GM18868 (cell line): ENCODE results near the gene SNTB2.

ENCODE experiments used
- ATAC-seq: cut with Tn5 transposase; IDR thresholded peaks from one replicate; pipeline ENCODE4 v1.9.1; 2021; ENCODE audit warnings: mild to moderate bottlenecking, moderate library complexity; ENCODE audit not compliant: unreplicated experiment

Gene SNTB2

DNA sequence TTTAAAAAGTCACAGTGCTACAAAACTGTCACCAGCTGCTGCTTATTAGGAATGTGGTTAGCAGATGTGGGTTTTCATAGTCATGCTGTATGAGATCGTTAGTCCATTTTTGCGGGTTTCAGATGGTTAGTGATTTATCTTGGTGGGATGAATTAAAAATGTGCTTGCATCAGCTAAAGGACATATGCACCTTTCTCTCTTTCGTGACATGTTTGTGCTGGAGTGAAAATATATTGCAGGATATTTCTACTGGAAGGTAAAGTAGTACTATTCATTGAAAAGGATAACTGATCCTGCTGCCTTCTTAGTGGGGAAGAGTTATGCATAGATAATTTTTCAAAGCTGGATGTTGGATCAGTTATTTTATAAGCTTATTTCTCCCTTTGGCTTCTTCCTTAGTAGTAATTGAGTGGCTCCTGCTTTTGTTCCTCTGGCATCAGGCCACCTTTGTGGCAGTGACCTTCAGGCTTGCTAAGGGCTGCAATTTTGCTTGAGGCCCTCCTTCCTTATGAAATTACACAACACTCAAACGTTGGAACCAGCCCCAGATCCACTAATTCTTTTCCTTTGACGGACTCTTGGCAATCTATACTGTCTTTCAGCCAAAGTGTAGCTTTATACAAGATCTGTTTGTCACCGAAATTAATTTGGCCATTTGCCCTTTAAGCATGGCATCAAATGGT is 7.5 kb upstream of the SNTB2 start:
- ATAC-seq, result no peak

DNA sequence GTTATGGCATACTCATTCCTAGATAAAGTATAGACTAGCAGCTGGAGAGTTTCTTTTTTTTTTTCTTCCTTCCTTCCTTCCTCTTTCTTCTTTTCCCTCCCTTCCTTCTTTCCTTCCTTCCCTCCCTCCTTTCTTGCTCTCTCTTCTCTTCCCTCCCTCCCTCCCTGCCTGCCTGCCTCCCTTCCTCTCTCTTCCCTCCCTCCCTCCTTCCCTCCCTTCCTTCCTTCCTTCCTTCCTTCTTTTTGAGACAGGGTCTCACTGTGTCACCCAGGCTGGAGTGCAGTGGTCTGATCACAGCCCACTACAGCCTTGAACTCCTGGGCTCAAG is 7.0 kb upstream of the SNTB2 start:
- ATAC-seq, result no peak

DNA sequence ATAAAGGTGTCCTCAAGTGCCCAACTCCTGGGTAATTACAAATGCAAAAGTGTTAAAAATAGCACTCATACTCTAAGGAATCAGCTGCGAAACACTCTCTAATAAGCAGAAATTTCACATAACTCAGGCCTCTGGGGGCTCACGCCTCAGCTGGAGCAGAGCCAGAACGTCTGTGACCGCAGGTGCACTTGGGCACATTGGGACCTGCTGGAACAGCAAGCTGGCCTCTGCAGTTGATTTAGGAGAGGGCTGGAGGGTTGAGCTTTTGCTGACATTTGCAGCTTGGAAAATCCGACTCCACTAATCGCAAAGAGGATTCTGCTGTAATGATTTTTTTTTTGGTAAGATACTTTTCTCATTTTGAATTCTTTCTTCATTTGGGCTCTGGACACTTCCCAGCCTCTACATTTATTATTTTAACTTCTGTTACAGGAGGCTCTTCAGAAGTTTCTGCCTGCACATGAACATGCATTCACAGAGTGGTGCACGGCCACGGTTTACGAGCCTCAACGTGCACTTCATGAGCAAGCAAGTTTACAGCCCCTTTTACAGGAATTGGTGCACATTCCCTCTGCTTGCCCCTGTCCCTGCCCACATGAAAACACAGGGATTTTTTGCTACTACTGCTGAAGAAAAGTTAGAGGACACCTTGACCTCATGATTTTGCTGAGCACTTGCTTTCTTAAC is 4.1 kb upstream of the SNTB2 start:
- ATAC-seq, result no peak

DNA sequence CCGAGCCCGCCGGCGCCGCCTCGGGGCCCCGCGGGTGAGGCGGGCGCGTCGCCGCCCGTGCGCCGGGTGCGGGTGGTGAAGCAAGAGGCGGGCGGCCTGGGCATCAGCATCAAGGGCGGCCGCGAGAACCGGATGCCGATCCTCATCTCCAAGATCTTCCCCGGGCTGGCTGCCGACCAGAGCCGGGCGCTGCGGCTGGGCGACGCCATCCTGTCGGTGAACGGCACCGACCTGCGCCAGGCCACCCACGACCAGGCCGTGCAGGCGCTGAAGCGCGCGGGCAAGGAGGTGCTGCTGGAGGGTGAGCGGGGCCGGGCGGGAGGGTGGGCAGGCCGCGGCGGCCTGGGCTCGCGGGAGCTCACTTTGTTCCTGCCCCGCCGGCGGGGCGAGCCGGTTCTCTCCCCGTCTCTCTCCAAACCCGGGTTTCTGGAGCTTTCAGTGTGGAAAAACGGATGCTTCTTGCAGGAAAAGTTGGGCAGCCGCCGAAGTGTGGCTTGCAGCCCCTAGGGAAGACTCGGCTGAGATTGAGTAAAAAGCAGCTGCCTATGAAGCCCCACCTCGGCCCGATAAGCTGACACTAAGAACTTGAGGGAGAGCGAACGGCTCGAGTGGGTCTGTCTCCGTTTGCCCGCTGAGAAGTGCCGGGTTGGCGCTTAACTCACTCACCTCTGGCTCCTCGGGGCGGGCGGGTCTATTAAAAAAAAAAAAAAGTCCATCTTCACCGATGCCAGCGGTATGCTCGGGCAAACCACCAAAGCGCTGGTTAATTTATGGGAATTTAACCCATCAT is 677 bp downstream of the SNTB2 start:
- ATAC-seq, result peak; percentile 20

DNA sequence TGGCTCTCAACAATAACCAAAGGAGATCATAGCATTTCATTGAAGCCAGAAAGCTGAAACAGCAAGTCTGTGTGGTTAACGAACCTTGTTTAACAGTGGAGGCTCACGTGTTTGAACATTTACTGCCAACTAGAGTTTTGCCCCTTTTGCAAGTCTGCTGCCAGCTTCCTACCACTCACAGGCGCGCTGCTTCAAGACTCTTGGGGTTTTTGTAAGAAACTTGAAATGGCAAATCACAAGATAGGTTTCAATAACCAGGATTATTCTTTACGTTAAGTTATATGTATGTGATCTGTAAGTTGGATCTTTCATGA is 1.2 kb downstream of the SNTB2 start:
- no peak for ATAC-seq

DNA sequence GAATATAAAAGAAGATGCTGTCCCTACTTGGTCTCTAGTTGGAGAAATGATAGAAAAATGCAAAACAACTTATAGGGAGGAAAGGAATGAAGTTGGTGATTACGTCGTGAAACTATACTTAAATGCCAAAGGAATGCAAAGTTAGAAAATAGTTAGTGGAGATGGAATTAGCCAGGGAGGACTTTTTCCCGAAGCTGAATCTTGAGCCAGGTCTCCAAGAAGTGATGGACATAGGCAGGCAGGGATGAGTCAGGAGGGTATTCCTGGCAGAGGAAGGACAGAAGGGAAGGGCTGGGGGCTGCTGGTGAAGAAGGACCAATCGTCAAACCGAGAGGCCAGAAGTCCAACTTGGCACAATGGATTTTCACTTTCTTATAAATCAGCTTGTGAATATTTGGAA is 1.8 kb downstream of the SNTB2 start:
- no peak for ATAC-seq

DNA sequence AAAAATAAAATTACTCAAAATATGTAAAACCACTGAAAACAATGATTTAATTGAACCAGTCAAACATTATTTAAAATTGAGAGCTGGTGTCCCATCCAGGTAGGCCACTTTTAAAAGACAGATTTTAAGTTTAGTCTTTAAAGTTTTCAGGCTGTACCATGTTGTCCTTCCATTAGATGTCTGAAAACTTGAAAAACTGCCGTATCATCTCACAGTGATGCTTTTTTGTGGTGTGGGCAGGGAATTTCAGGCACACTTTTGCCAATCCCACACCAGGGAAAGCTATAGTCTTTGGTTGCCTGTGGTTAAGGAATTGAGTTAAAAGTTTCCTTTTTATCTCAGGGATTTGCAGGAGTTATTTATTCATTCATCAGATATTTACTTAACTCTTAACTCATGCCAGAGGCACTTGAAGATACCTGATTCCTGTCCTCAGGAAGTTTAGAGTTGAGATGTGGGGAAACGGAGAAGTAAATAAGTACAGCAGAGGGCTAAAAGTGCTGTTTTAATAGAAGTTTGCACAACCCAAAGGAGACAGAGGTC is 3.2 kb downstream of the SNTB2 start:
- ATAC-seq, result no peak

DNA sequence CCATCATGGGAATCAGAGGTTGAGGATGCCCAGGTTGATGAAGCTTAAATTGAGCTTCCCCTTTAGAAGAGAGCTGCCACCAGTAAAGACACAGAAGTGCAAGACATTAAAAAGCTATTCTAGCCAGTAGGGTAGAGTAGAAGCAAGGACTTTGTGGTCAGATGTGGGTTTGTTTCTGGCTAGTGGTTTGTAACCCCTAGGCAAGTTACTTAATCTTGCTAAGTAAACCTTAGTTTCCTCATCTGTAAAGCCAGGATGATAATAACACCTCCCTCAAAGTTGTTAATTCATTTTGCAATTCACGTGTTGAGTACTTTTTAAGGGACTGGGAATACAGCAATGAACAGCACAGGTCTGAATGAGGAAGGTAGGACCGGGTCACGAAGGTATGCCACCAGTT is 3.6 kb downstream of the SNTB2 start:
- ATAC-seq, result no peak

DNA sequence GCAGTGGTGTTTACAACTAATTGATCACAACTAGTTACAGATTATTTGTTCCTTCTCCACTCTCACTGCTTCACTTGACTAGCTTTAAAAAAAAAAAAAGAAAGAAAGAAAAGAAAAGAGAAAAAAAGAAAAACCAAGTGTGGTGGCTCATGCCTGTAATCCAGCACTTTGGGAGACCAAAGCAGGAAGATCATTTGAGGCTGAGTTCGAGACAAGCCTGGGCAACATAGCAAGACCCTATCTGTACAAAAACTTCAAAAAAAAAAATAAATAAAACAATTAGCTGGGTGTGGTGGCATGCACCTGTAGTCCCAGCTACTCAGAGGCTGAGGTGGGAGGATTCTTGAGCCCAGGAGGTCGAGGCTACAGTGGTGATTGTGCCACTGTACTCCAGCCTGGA is 4.2 kb downstream of the SNTB2 start:
- ATAC-seq, result no peak

DNA sequence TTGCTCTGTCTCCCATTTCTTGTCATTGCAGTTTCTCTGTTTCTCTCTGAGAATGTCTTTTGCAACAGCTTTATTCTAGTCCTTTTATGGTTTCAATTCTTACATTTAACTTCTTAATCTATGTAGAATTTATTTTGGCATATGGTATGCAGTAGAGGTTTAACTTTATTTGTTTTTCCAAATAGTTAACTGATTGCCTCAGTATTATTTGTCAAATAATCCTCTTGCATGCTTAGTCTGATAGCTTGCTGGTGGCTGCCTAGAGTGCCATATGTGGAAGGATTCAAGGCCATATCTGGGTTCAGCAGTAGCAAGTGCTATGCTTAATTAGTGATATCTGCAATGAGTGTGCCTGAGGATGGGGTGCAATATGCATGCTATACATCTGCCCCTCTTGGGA is 6.9 kb downstream of the SNTB2 start:
- ATAC-seq, result no peak

DNA sequence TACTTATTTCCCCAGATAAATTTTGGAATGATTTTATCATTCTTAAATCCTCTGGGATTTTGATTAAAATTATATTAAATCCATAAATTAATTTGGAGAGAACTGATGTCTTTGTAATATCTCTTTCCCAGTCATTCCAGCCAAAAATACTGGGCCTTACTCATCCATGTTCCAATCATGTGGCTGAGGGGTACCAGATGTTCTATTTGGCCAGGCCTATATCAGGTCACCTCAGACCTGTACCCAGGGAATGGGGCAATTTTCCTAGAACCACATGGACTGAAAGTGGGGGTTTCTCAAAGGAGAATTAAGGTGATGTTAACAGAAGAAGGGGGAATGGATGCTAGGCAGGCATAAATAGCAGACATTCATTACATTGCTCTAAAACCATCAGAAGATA is 7.5 kb downstream of the SNTB2 start:
- ATAC-seq, result no peak

DNA sequence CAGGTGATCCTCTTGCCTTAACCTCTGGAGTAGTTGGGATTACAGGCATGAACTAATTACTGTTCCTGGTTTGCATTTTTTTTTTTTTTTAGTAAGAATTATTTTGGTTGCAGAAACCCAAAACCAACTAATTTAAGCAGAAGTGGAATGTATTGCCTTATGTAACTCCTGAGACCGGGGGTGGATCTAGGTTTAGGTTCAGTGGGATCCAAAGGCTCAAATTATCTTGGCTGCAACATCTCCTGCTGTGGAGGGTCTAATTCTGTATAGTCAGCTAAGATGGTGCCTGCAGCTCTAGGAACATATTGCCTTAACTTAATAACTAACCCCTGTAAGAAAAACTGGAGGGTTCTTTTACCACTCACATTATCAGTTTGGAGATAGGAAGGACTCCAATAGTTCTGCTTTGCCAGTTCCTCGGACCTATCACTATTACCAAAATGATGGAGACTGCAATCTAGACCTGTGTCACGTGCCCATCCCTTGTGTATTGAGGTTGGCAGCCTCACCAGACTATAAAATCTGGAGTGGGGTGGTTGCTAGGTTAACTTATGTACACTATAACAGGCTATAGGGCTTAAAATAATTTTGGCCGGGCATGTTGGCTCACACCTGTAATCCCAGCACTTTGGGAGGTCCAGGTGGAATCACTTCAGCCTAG is 8.5 kb downstream of the SNTB2 start:
- ATAC-seq, result no peak

DNA sequence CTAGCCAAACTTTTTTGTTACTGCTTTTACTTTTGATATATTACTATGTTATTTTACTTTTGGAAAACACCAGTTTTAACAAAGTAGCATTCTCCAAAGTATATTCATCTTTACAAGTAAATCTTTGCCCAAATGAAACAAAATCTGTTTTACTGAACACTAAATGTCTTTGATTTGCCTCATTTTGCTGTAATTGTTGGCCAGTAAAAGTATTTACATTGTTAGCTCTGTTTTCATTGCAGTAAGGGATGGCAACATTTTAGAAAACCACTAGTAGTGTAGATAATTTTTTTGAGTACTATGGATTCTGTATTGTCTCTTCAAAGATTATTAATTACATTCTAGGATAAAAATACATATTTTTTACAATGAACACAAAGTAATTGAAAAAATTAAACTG is 10.6 kb downstream of the SNTB2 start:
- ATAC-seq, result no peak

DNA sequence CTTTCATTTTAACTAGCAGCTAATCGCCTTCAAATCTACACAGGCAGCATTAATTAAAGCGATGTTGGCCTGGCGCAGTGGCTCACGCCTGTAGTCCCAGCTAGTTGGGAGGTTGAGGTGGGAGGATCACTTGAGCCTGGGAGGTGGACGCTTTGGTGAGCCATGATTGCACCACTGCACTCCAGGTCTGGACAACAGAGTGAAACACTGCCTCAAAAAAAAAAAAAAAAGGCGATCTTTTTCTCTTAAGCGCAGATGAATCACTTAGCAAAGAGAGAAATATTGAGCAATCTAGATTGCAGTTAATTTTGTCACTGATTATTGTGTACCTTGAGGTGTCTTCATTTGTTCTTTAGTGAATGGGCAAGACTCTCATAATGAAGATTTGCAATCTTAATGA is 12.4 kb downstream of the SNTB2 start:
- ATAC-seq, result no peak

DNA sequence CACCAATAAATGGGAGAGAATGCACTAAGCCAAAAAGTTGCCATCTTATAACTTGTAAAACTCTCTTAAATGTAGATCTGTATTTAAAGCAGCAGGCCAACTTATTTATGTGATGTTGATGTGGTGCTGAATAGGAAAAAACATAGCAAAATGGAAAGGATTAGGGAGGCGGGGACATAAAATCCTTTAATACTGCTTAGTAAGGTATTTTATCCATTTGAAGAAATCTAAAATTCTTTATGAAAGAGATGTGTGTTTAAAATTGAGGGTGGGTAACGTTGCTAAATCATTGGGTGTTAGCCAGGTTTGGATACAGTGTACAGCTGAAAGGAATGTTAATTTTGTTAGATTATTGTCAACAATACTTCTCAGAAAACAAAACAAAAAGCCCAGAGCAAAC is 14.3 kb downstream of the SNTB2 start:
- ATAC-seq, result no peak

DNA sequence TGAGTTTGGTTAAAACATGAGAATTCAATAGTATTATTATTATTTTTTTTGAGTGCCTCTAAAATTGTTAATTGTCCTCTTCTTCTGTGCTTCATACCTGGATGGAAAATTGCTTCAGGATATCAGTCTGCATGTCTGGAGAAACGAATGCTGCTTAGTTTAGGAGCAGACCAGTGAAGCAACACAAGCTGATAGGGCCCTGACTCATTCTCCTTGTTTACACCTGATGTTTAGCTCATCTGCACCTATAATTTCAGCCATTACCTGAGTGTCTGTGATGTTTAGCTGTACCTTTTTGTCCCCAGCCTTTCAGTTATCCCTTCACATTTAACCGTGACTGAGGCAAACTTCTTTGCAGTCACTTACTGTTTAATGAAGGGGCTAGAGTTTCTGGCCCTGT is 14.8 kb downstream of the SNTB2 start:
- no peak for ATAC-seq

DNA sequence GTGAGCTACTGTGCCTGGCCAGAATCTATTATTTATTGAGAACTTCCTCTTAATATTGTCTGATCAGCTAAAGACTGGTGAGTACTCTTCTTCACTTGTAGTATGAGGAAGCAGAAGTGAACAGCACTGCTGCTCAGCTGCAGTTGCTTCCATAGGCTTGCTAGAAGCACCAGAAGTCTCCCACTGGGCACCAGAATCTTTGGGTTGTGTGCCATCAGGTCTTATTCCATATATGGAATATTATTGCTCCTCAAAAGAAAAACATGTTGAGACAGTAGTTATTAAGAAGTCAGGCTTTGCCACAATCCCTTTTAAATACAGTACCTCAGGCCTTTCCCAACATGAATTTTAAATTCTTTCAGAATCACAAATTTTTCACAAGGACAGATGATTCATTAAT is 17.2 kb downstream of the SNTB2 start:
- no peak for ATAC-seq

DNA sequence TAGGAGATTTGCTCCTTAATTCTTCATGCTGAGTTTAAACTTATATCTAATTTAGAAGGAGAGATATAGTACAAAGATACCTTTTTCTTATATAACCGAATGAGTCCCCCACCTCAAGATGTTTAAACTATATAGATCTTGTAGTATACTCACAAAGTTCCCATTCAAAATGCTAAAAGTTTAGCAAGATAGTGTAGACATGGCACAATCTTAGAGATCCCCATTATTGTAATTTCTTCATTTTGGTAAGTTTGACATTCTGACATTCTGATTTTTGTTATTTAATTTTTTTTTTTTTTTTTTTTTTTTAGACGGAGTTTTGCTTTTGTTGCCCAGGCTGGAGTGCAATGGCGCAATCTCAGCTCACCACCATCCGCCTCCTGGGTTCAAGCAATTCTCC is 22.8 kb downstream of the SNTB2 start:
- no peak for ATAC-seq

DNA sequence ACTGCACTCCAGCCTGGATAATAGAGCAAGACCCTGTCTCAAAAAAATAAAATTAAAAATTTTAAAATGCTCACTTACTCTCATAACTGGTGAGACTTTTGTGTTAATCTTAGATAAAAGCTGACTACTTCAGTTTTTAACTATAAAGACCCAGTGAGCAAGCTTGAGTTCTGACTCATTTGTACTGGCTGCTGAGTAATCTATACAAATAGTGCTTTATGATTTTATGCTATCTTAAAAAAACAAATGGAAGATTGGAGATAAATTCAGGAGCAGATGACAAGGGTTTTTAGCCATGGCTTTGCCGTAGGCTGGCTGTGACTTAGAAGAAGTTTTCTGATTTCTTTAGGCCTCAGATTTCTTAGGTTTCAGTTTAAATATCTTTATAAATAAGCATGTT is 30.5 kb downstream of the SNTB2 start:
- ATAC-seq, result no peak

DNA sequence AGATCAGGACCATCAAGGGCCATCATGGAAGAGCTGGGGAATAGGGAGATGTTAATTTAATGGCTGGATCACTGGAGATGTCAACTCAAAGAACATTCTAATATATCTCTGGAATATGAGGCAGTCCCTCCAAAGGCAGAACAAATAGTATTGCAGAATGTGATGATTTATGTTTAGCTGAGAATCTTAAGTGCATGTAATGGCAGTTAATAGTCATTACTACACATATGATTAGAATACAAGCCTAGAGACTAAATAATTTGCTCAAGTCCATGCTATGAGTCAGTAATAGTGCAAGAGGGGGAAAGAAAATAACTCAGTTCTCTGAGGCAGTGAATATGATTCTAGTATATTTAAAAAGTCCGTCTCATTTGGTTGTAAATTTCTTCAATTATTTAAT is 32.3 kb downstream of the SNTB2 start:
- no peak for ATAC-seq

DNA sequence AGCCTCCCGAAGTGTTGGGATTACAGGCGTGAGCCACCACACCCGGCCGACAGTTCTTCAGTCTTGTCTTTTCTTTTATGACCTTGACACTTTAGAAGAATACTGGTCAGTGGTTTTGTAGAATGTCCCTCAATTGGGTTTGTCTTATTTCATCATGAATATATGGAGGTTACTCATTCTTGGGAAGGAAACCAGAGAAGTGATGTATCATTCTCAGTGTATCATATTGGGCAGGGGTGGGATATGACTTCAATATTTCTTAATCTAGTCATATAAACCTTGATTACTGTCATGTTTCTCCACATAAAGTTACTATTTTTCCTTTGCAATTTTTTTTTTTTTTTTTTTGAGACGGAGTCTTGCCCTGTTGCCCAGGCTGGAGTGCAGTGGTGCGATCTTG is 36.9 kb downstream of the SNTB2 start:
- no peak for ATAC-seq

DNA sequence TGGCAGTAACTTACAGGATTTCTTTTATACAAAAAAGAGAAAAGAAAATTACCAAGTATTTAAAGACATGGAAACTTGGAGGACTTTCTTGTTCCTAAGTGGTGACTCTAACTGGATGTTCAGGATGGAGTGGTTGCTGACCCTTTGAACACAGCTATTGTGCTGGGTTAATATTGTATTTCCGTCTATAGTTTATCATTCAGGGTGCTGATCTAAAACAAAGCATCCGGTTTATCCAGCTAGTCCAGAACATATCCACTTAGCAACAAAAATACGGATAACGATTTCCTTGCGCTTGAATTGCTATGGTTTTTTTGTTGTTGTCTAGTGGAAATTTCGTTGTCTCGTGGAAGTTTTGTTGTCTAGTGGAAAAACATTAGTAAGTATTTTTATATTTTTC is 38.2 kb downstream of the SNTB2 start:
- ATAC-seq, result no peak
